Stimulated activated naive B cell treated with anti-CD40 and anti-IgM and Interleukin-4, amounts not matched to agents 10 μg/mL and 1 μg/mL and 100 μg/mL, for 72 hours (primary cell): ENCODE measurements around the gene JARID2.
A peak's percentile ranks its signal among the peaks of the same experiment; 100 is the strongest.

Experiments
- ATAC-seq, 2 donors: fragments of 150-1000 bp; cut with Tn5 transposase; replicated peaks; 2 replicates each; pipeline ENCODE4 v1.10.0; 2021; ENCODE audit warnings: moderate library complexity in 1 of 2
- DNase-seq: peaks from one replicate; pipeline ENCODE4 v3.0.0; 2021
- H3K27ac Mint-ChIP-seq: one replicate; pipeline ENCODE4 v1.8.0; 2022; ENCODE audit warnings: mild to moderate bottlenecking, mixed read lengths
- H3K27me3 Mint-ChIP-seq, 2 donors: one replicate each; pipeline ENCODE4 v1.8.0; 2022; ENCODE audit warnings: mixed read lengths in 2 of 2
- H3K36me3 Mint-ChIP-seq, 2 donors: one replicate each; pipeline ENCODE4 v1.8.0; 2022; ENCODE audit warnings: mixed read lengths in 2 of 2, mild to moderate bottlenecking in 1 of 2
- H3K4me1 Mint-ChIP-seq, 2 donors: one replicate each; pipeline ENCODE4 v1.8.0; 2022; ENCODE audit warnings: mixed read lengths in 2 of 2, mild to moderate bottlenecking in 1 of 2
- H3K4me3 Mint-ChIP-seq, 2 donors: one replicate each; pipeline ENCODE4 v1.8.0; 2022; ENCODE audit warnings: mild to moderate bottlenecking in 2 of 2, mixed read lengths in 2 of 2, moderate library complexity in 1 of 2
- H3K9me3 Mint-ChIP-seq, 2 donors: one replicate each; pipeline ENCODE4 v1.8.0; 2022; ENCODE audit warnings: mixed read lengths in 2 of 2, mild to moderate bottlenecking in 1 of 2

JARID2 gene

GRCh38 chr6:15265787-15266186 lies 19.9 kb downstream of the JARID2 start:
- H3K27ac Mint-ChIP-seq, result peak overlapping the region; percentile 20
- no peak for ATAC-seq
- peaks cover 4 to 18% of the 10 kb centered on the region in 2 donors for H3K36me3 Mint-ChIP-seq
- H3K4me3 Mint-ChIP-seq, result peak overlapping the region; percentile 19 to 44
- peaks cover 58 to 95% of the 10 kb centered on the region in 2 donors for H3K4me1 Mint-ChIP-seq
- DNase-seq, result no peak
- H3K27me3 Mint-ChIP-seq, result no peaks in the 10 kb centered on the region
- no peaks in the 10 kb centered on the region for H3K9me3 Mint-ChIP-seq

GRCh38 chr6:15266423-15266996 lies 20.6 kb downstream of the JARID2 start:
- H3K27ac Mint-ChIP-seq, result peak overlapping the region; percentile 15
- no peak for DNase-seq
- H3K4me1 Mint-ChIP-seq, result peaks cover 61 to 95% of the 10 kb centered on the region in 2 donors
- H3K36me3 Mint-ChIP-seq, result peaks cover 4 to 22% of the 10 kb centered on the region in 2 donors
- no peaks in the 10 kb centered on the region for H3K9me3 Mint-ChIP-seq
- peak; percentile 61 to 63 for ATAC-seq
- H3K27me3 Mint-ChIP-seq, result no peaks in the 10 kb centered on the region
- peak overlapping the region; percentile 19 to 55 for H3K4me3 Mint-ChIP-seq

- H3K4me3 Mint-ChIP-seq, result no peak overlapping the region
- DNase-seq, result no peak
- H3K27me3 Mint-ChIP-seq, result no peaks in the 10 kb centered on the region
- no peaks in the 10 kb centered on the region for H3K9me3 Mint-ChIP-seq
- H3K4me1 Mint-ChIP-seq, result peaks cover 59 to 99% of the 10 kb centered on the region in 2 donors
- peak overlapping the region; percentile 70 for H3K27ac Mint-ChIP-seq
- peak; percentile 39 to 66 for ATAC-seq
- peaks cover 4 to 19% of the 10 kb centered on the region in 2 donors for H3K36me3 Mint-ChIP-seq
These were observed 21.4 kb downstream of the JARID2 start for GRCh38 chr6:15267221-15267620.

GRCh38 chr6:15268137-15268908 lies 22.5 kb downstream of the JARID2 start:
- Mint-ChIP-seq H3K4me1 (peaks cover 56 to 95% of the 10 kb centered on the region in 2 donors), H3K9me3 (no peaks in the 10 kb centered on the region), H3K4me3 (peak overlapping the region; percentile 39 to 47), H3K36me3 (peaks cover 5 to 11% of the 10 kb centered on the region in 2 donors), H3K27ac (no peak overlapping the region), H3K27me3 (no peaks in the 10 kb centered on the region)
- no peak for ATAC-seq
- no peak for DNase-seq

- H3K9me3 Mint-ChIP-seq, result no peaks in the 10 kb centered on the region
- ATAC-seq, result no peak
- H3K27ac Mint-ChIP-seq, result no peak overlapping the region
- H3K4me3 Mint-ChIP-seq, result no peak overlapping the region
- no peaks in the 10 kb centered on the region for H3K27me3 Mint-ChIP-seq
- peaks cover 10 to 11% of the 10 kb centered on the region in 2 donors for H3K36me3 Mint-ChIP-seq
- no peak for DNase-seq
- peaks cover 53 to 92% of the 10 kb centered on the region in 2 donors for H3K4me1 Mint-ChIP-seq
These were observed 23.1 kb downstream of the JARID2 start for GRCh38 chr6:15269011-15269410.

GRCh38 chr6:15269619-15270018 lies 23.8 kb downstream of the JARID2 start:
- Mint-ChIP-seq H3K36me3 (peaks cover 13 to 15% of the 10 kb centered on the region in 2 donors), H3K27ac (peak overlapping the region; percentile 47), H3K9me3 (no peaks in the 10 kb centered on the region)

GRCh38 chr6:15270402-15270801 lies 24.5 kb downstream of the JARID2 start:
- H3K9me3 Mint-ChIP-seq, result no peaks in the 10 kb centered on the region

More at GRCh38 chr6:15269619-15270018, 23.8 kb downstream of the JARID2 start:
- Mint-ChIP-seq H3K4me1 (peaks cover 55 to 92% of the 10 kb centered on the region in 2 donors), H3K4me3 (no peak overlapping the region), H3K27me3 (no peaks in the 10 kb centered on the region)
- DNase-seq (no peak), ATAC-seq (no peak)

GRCh38 chr6:15272562-15272961 lies 26.7 kb downstream of the JARID2 start:
- H3K4me1 Mint-ChIP-seq, result peaks cover 48 to 89% of the 10 kb centered on the region in 2 donors
- H3K4me3 Mint-ChIP-seq, result no peak overlapping the region
- no peak for ATAC-seq
- no peaks in the 10 kb centered on the region for H3K27me3 Mint-ChIP-seq
- H3K9me3 Mint-ChIP-seq, result no peaks in the 10 kb centered on the region
- peaks cover 15% of the 10 kb centered on the region in 2 donors for H3K36me3 Mint-ChIP-seq
- no peak overlapping the region for H3K27ac Mint-ChIP-seq
- DNase-seq, result no peak

More at GRCh38 chr6:15270402-15270801, 24.5 kb downstream of the JARID2 start:
- no peaks in the 10 kb centered on the region for H3K27me3 Mint-ChIP-seq
- H3K36me3 Mint-ChIP-seq, result peaks cover 14 to 15% of the 10 kb centered on the region in 2 donors
- H3K27ac Mint-ChIP-seq, result no peak overlapping the region
- DNase-seq, result no peak
- ATAC-seq, result no peak
- peaks cover 55 to 89% of the 10 kb centered on the region in 2 donors for H3K4me1 Mint-ChIP-seq
- H3K4me3 Mint-ChIP-seq, result no peak overlapping the region

- Mint-ChIP-seq H3K9me3 (no peaks in the 10 kb centered on the region), H3K4me3 (no peak overlapping the region), H3K27me3 (no peaks in the 10 kb centered on the region), H3K27ac (no peak overlapping the region), H3K36me3 (peaks cover 14 to 16% of the 10 kb centered on the region in 2 donors), H3K4me1 (peaks cover 48 to 88% of the 10 kb centered on the region in 2 donors)
- no peak for ATAC-seq
- no peak for DNase-seq
These were observed 29.0 kb downstream of the JARID2 start for GRCh38 chr6:15274692-15275387.

GRCh38 chr6:15276036-15276985 lies 30.4 kb downstream of the JARID2 start:
- Mint-ChIP-seq H3K4me3 (no peak overlapping the region), H3K27me3 (no peaks in the 10 kb centered on the region), H3K27ac (no peak overlapping the region), H3K9me3 (no peaks in the 10 kb centered on the region), H3K4me1 (peaks cover 52 to 88% of the 10 kb centered on the region in 2 donors), H3K36me3 (peaks cover 13 to 16% of the 10 kb centered on the region in 2 donors)
- ATAC-seq, result no peak
- DNase-seq, result no peak

GRCh38 chr6:15279047-15279661 lies 33.3 kb downstream of the JARID2 start:
- ATAC-seq (no peak), DNase-seq (no peak)
- H3K4me1 Mint-ChIP-seq, result peaks cover 61 to 91% of the 10 kb centered on the region in 2 donors
- H3K4me3 Mint-ChIP-seq, result no peak overlapping the region
- no peaks in the 10 kb centered on the region for H3K27me3 Mint-ChIP-seq
- no peak overlapping the region for H3K27ac Mint-ChIP-seq
- peaks cover 0 to 2% of the 10 kb centered on the region in 2 donors for H3K9me3 Mint-ChIP-seq
- peaks cover 11 to 23% of the 10 kb centered on the region in 2 donors for H3K36me3 Mint-ChIP-seq

GRCh38 chr6:15280028-15280427 lies 34.2 kb downstream of the JARID2 start:
- no peak for DNase-seq
- H3K36me3 Mint-ChIP-seq, result peaks cover 8 to 21% of the 10 kb centered on the region in 2 donors

GRCh38 chr6:15280961-15281360 lies 35.1 kb downstream of the JARID2 start:
- Mint-ChIP-seq H3K4me3 (peak overlapping the region in 1 of 2 donors; percentile 34), H3K9me3 (peaks cover 0 to 2% of the 10 kb centered on the region in 2 donors), H3K27ac (no peak overlapping the region), H3K4me1 (peaks cover 49 to 86% of the 10 kb centered on the region in 2 donors), H3K36me3 (peaks cover 8 to 21% of the 10 kb centered on the region in 2 donors), H3K27me3 (no peaks in the 10 kb centered on the region)
- DNase-seq (no peak), ATAC-seq (no peak)

More at GRCh38 chr6:15280028-15280427, 34.2 kb downstream of the JARID2 start:
- H3K9me3 Mint-ChIP-seq, result peaks cover 0 to 2% of the 10 kb centered on the region in 2 donors
- no peak for ATAC-seq
- peak overlapping the region; percentile 44 for H3K27ac Mint-ChIP-seq
- peak overlapping the region; percentile 48 to 51 for H3K4me3 Mint-ChIP-seq
- H3K27me3 Mint-ChIP-seq, result no peaks in the 10 kb centered on the region
- peaks cover 53 to 89% of the 10 kb centered on the region in 2 donors for H3K4me1 Mint-ChIP-seq
